B cell (primary cell): ENCODE measurements around the gene TIMELESS. TPM values are rescaled to one million over a fixed set of nuclear protein-coding genes. Genes with fewer than 3 reads are reported as not detected.

Experiments used
- ATAC-seq: fragments of 200-7000 bp; cut with Tn5 transposase; one replicate; pipeline ENCODE4 v1.10.0; 2021; ENCODE audit warnings: low read depth, mild to moderate bottlenecking, moderate number of reproducible peaks, moderate library complexity
- CTCF ChIA-PET: fragments of 350-600 bp; sonication (Branson Sonifier 250); formaldehyde crosslinking; loops from one replicate; lab custom pipeline; 2021; ENCODE audit warnings: antibody characterized with exemption, inconsistent platforms; lab: Charles Lee
- POLR2A ChIA-PET: fragments of 350-600 bp; sonication (Branson Sonifier 250); formaldehyde crosslinking; loops from one replicate; lab custom pipeline; 2021; ENCODE audit warnings: antibody characterized with exemption; lab: Charles Lee
- DNase-seq: peaks from one replicate; pipeline ENCODE4 v3.0.0; 2013
- H2AFZ ChIP-seq: 2 replicates; pipeline ENCODE4 v1.6.1; 2012; ENCODE audit warnings: mild to moderate bottlenecking, low read depth, low read length; ENCODE audit not compliant: insufficient read depth, poor library complexity, severe bottlenecking
- H3K27ac ChIP-seq, 2 donors: 1 replicate in 1 of 2; 2 replicates in 1 of 2; pipeline ENCODE4 v1.5.1; 2012 to 2013; ENCODE audit warnings: low read length in 2 of 2, mild to moderate bottlenecking in 2 of 2, moderate library complexity in 1 of 2
- H3K27me3 ChIP-seq, 4 experiments: fragments of 200-600 bp in 1 of 4; sonication (generic) in 1 of 4; replicated peaks in 1 of 4; 1 replicate in 2 of 4; 2 replicates in 2 of 4; pipeline versions ENCODE4 v1.6.1 to v1.7.0; 2013 to 2016; ENCODE audit warnings: low read length in 3 of 4, mild to moderate bottlenecking in 2 of 4, mixed read lengths in 1 of 4, moderate library complexity in 1 of 4; ENCODE audit not compliant: insufficient read depth in 4 of 4, control insufficient read depth in 3 of 4; ENCODE audit errors: control extremely low read depth in 1 of 4
- H3K36me3 ChIP-seq, 2 experiments: replicated peaks in 1 of 2; 1 replicate in 1 of 2; 2 replicates in 1 of 2; pipeline versions ENCODE4 v1.6.1 to v1.7.1; 2013; ENCODE audit warnings: low read length in 1 of 2; ENCODE audit not compliant: insufficient read depth in 2 of 2, control insufficient read depth in 1 of 2; ENCODE audit errors: control extremely low read depth in 1 of 2, extremely low read depth in 1 of 2
- H3K4me1 ChIP-seq, 2 donors: fragments of 200-600 bp in 1 of 2; sonication (generic) in 1 of 2; 1 replicate in 1 of 2; 2 replicates in 1 of 2; pipeline versions ENCODE4 v1.5.1 to v1.6.1; 2013 to 2017; ENCODE audit warnings: low read length in 2 of 2; ENCODE audit not compliant: control insufficient read depth in 2 of 2, insufficient read depth in 2 of 2
- H3K4me2 ChIP-seq: replicated peaks from 2 replicates; pipeline ENCODE3; 2012; ENCODE audit warnings: mild to moderate bottlenecking, low read depth, low read length; ENCODE audit not compliant: poor library complexity, severe bottlenecking
- H3K4me3 ChIP-seq, 5 experiments: fragments of 200-600 bp in 1 of 5; sonication (generic) in 1 of 5; 1 replicate in 3 of 5; 2 replicates in 2 of 5; pipeline versions ENCODE4 v1.5.1 to v1.7.0; 2011 to 2016; ENCODE audit warnings: low read length in 4 of 5, mild to moderate bottlenecking in 4 of 5, low read depth in 2 of 5, control low read depth in 1 of 5, moderate library complexity in 1 of 5; ENCODE audit not compliant: insufficient read depth in 1 of 5; ENCODE audit errors: control extremely low read depth in 1 of 5, extremely low read depth in 1 of 5
- H3K79me2 ChIP-seq: fragments of 200-600 bp; sonication (generic); one replicate; pipeline ENCODE4 v1.6.0; 2016; ENCODE audit warnings: low read length; ENCODE audit not compliant: control insufficient read depth, insufficient read depth
- H3K9ac ChIP-seq: fragments of 200-600 bp; sonication (generic); 2 replicates; pipeline ENCODE4 v1.6.1; 2017; ENCODE audit warnings: mild to moderate bottlenecking, low read length, moderate library complexity
- H3K9me3 ChIP-seq, 3 donors: one replicate each; pipeline versions ENCODE4 v1.6.1 to v1.7.1; 2013; ENCODE audit warnings: low read length in 2 of 3; ENCODE audit not compliant: control insufficient read depth in 2 of 3, insufficient read depth in 1 of 3; ENCODE audit errors: control extremely low read depth in 1 of 3
- H4K20me1 ChIP-seq: 2 replicates; pipeline ENCODE4 v1.6.0; 2012; ENCODE audit warnings: mild to moderate bottlenecking, low read length; ENCODE audit not compliant: insufficient read depth, control insufficient read depth, poor library complexity, severe bottlenecking
- H3K27ac Mint-ChIP-seq: one replicate; pipeline ENCODE4 v1.8.0; 2021; ENCODE audit warnings: mixed read lengths
- H3K27me3 Mint-ChIP-seq: one replicate; pipeline ENCODE4 v1.8.0; 2021; ENCODE audit warnings: mixed read lengths
- H3K4me1 Mint-ChIP-seq: one replicate; pipeline ENCODE4 v1.8.0; 2021; ENCODE audit warnings: mixed read lengths
- H3K4me3 Mint-ChIP-seq: one replicate; pipeline ENCODE4 v1.8.0; 2021; ENCODE audit warnings: mixed read lengths
- H3K9me3 Mint-ChIP-seq: one replicate; pipeline ENCODE4 v1.8.0; 2022; ENCODE audit warnings: mixed read lengths; ENCODE audit not compliant: insufficient read depth
- CTCF ChIP-seq: fragments of 200-600 bp; IDR thresholded peaks from one replicate; pipeline ENCODE4 v1.8.0; 2022; ENCODE audit warnings: antibody characterized with exemption, mild to moderate bottlenecking
- EZH2 ChIP-seq: IDR thresholded peaks from 2 replicates; pipeline ENCODE4 v1.6.1; 2012; ENCODE audit warnings: borderline replicate concordance, low read depth, mild to moderate bottlenecking, moderate library complexity, low read length; ENCODE audit not compliant: insufficient read depth, poor library complexity, severe bottlenecking
- WGBS: methylation state at CpG from one replicate; pipeline ENCODE4 v1.1.5; 2013; ENCODE audit warnings: missing lambda C conversion rate; ENCODE audit not compliant: insufficient coverage; 5-methylcytosine and 5-hydroxymethylcytosine counted together
- intact Hi-C: fragments of 100-400 bp; cut with micrococcal nuclease; formaldehyde crosslinking; loops from one replicate; pipeline ENCODE4 v1.10.0; 2022
- polyA plus RNA-seq: library from polyadenylated mRNA; depleted of rRNA; stranded (reverse); fragments of >200 nt; gene quantifications from 2 replicates; pipeline ENCODE4 v1.2.3, GENCODE V29; 2012
- total RNA-seq, 2 donors: library from RNA; stranded (reverse); fragments of 120-200 nt in 1 of 2; gene quantifications; 1 replicate in 1 of 2; 2 replicates in 1 of 2; pipeline versions ENCODE4 v1.2.3 to v1.2.4, GENCODE V29; 2013 to 2022

The TIMELESS gene
- total and polyA plus RNA-seq, 2 donors (not counting 1 experiment from before 2014, with no cell fraction given), result 17.2 to 44.4 TPM

GRCh38 chr12:56469007-56469930 lies 20.0 kb upstream of the TIMELESS start:
- H3K36me3 ChIP-seq, result peaks cover under 1 to 11% of the 10 kb centered on the region in 2 experiments
- peaks cover 26% of the 10 kb centered on the region for H3K4me1 Mint-ChIP-seq
- no peaks in the 10 kb centered on the region for H3K9me3 Mint-ChIP-seq
- peak overlapping the region; percentile 97 for H3K9ac ChIP-seq
- H3K27ac Mint-ChIP-seq, result peak overlapping the region; percentile 98
- H3K27ac ChIP-seq, result peak overlapping the region; percentile 86 to 87
- no peaks in the 10 kb centered on the region for H3K27me3 Mint-ChIP-seq
- ChIA-PET CTCF (interaction anchor here (0.8 to 2.1 kb wide), 6 partner anchors 20 to 280 kb away, joined by 3 to 7 read pairs (median 3); partner anchors contain the start of genes ANKRD52, RNF41, SMARCC2 and STAT2), POLR2A (interaction anchor here (0.5 to 1.0 kb wide), 5 partner anchors 19 to 1309 kb away, joined by 3 to 6 read pairs (median 3); no protein-coding TSS in a partner anchor)
- peak overlapping the region; percentile 99 for H2AFZ ChIP-seq
- intact Hi-C loops, result loop anchor here (5.0 kb wide), 2 partner anchors 262 to 727 kb away; partner anchors contain the start of gene GDF11
- peak overlapping the region; percentile 91 to 100 (median 96) for H3K4me3 ChIP-seq
- no peak for ATAC-seq
- TF ChIP-seq EZH2, result no peak
- no peak for TF ChIP-seq CTCF
- 49% methylated on average over 19 of the region's 19 CpGs for WGBS
- H3K79me2 ChIP-seq, result peaks cover 24% of the 10 kb centered on the region
- peak overlapping the region; percentile 82 for H3K4me2 ChIP-seq
- no peaks in the 10 kb centered on the region for H3K27me3 ChIP-seq
- peaks cover 12 to 24% of the 10 kb centered on the region in 2 donors for H3K4me1 ChIP-seq
- no peaks in the 10 kb centered on the region for H3K9me3 ChIP-seq
- no peak for DNase-seq
- H4K20me1 ChIP-seq, result no peaks in the 10 kb centered on the region
- H3K4me3 Mint-ChIP-seq, result peak overlapping the region; percentile 93
